OCI-M1 (cell line): ENCODE data around the gene SNX14.
A peak's percentile ranks its signal among the peaks of the same experiment; 100 is the strongest.
"Not testable (repeated sequence)": the region's sequence is repeated elsewhere in the genome, so short reads cannot be mapped to it uniquely, and the experiment has no call there.

Source experiments
- DNase-seq: peaks from one replicate; lab custom pipeline; 2025; lab: John Stamatoyannopoulos, UW

SNX14 gene

GRCh38 chr6:85591207-85591606 is 2.5 kb downstream of the SNX14 start:
- DNase-seq = no peak

- no peak for DNase-seq
These were observed 7.9 kb downstream of the SNX14 start for GRCh38 chr6:85585741-85586140.

GRCh38 chr6:85582832-85583231 is 10.8 kb downstream of the SNX14 start:
- DNase-seq = not testable (repeated sequence)

- no peak for DNase-seq
These were observed 12.1 kb downstream of the SNX14 start for GRCh38 chr6:85581572-85581971.

GRCh38 chr6:85580878-85581267 is 12.8 kb downstream of the SNX14 start:
- DNase-seq = peak; percentile 85

GRCh38 chr6:85580118-85580877 is 13.4 kb downstream of the SNX14 start:
- no peak for DNase-seq

GRCh38 chr6:85579581-85579980 is 14.1 kb downstream of the SNX14 start:
- DNase-seq = no peak

- peak; percentile 28 for DNase-seq
These were observed 17.2 kb downstream of the SNX14 start for GRCh38 chr6:85576476-85576875.

GRCh38 chr6:85574932-85575598 is 18.6 kb downstream of the SNX14 start:
- no peak for DNase-seq

- DNase-seq = no peak
These were observed 24.3 kb downstream of the SNX14 start for GRCh38 chr6:85569323-85569722.

GRCh38 chr6:85568411-85568810 is 25.2 kb downstream of the SNX14 start:
- DNase-seq = no peak

GRCh38 chr6:85565736-85566135 is 27.9 kb downstream of the SNX14 start:
- DNase-seq = peak; percentile 72

- DNase-seq = not testable (repeated sequence)
These were observed 29.4 kb downstream of the SNX14 start for GRCh38 chr6:85564223-85564622.

- DNase-seq = no peak
These were observed 31.8 kb downstream of the SNX14 start for GRCh38 chr6:85561750-85562357.

GRCh38 chr6:85556992-85557668 is 36.5 kb downstream of the SNX14 start:
- no peak for DNase-seq

GRCh38 chr6:85552652-85553051 is 41.0 kb downstream of the SNX14 start:
- DNase-seq = no peak

GRCh38 chr6:85551264-85551663 is 42.4 kb downstream of the SNX14 start:
- peak; percentile 52 for DNase-seq

GRCh38 chr6:85547719-85548118 is 45.9 kb downstream of the SNX14 start:
- DNase-seq = no peak

GRCh38 chr6:85544776-85545175 is 48.9 kb downstream of the SNX14 start:
- no peak for DNase-seq

- peak; percentile 48 for DNase-seq
These were observed 56.6 kb downstream of the SNX14 start for GRCh38 chr6:85537055-85537494.

GRCh38 chr6:85524281-85524680 is 69.4 kb downstream of the SNX14 start:
- DNase-seq = not testable (repeated sequence)

GRCh38 chr6:85516168-85516567 is 77.5 kb downstream of the SNX14 start:
- DNase-seq = no peak
